ENCODE data around the gene LCE1B.

The LCE1B gene, protein sequence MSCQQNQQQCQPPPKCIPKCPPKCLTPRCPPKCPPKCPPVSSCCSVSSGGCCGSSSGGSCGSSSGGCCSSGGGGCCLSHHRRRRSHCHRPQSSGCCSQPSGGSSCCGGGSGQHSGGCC

DNA sequence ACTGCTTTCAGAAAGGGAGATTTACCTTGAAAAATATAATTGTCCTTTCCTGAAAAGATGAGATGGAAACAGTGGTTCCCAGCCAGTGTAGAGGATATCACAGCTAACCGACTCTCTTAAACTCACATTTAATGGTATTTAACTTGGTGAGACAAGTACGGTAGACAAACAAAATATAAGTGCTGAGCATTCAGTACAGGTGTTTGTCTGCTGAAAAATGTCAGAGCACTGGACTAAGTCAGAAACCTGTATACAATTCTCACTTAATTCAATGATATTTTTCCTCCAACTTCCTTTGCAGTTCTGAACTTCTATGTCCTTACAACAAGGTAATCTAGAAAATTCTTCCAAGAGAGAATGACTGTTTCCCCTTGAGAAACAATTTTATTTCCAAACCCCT is at the start of gene LCE1B:
LCE1B (plus strand) TSS at position 301 of the 400 bp plus-strand sequence. CDS start 476 bp downstream, outside the sequence.
- FAIRE-seq = no peak

GRCh38 chr1:152768847-152769533 is 42.8 kb upstream of the LCE1B start:
- no peak for FAIRE-seq

GRCh38 chr1:152770411-152770810 is 41.4 kb upstream of the LCE1B start:
- no peak for FAIRE-seq

DNA sequence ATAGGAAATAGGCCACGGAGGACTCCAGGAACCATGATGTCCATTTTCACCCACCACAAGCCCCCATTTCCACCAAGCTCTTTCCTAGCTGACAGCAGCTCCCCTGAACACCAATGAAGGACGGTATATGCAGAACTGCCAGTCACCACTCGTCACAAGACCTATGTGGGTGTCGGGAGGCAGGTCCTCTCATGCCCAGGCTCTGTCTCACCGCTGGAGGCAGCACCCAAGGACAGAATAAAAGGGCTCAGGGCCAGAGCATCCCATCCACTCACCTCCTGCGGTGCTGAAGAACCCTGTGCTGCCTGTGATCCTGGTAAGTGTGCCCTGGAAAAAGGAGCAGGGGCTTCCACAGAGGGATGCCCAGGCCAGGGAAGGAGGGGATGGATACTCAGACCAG is 36.9 kb upstream of the LCE1B start, which contains the start of gene LCE1F:
LCE1F (plus strand) TSS at position 266 of the 400 bp plus-strand sequence. CDS start 1,232 bp downstream, outside the sequence.
- FAIRE-seq = no peak

GRCh38 chr1:152776361-152776760 is 35.4 kb upstream of the LCE1B start:
- no peak for FAIRE-seq

- FAIRE-seq = no peak
Measured at GRCh38 chr1:152777510-152778137, 34.1 kb upstream of the LCE1B start.

GRCh38 chr1:152783095-152783494 is 28.7 kb upstream of the LCE1B start:
- no peak for FAIRE-seq

GRCh38 chr1:152786077-152786476 is 25.7 kb upstream of the LCE1B start, which contains the start of gene LCE1E:
TSS of gene LCE1E (plus strand) at chr1:152786257. CDS start at chr1:152787300, 1,043 bp downstream.
- no peak for FAIRE-seq

- FAIRE-seq = no peak
Measured at GRCh38 chr1:152795686-152796085, 16.1 kb upstream of the LCE1B start.

DNA sequence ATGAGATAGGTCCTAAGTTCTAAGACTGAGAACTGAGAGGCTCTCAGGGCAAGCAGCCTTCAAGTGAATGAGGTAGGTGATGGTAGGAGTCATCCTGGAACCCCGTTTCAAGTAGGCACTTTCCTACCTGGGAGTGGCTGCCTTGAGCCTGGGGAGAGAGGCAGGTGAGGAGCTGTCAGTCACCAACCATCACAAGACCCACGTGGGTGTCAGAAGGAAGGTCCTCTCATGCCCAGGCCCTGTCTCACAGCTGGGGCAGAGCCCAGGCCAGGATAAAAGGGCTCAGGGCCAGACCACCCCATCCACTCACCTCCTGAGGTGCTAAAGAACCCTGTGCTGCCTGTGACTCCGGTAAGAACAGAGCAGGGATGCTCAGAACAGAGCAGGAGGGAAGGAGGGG is 15.3 kb upstream of the LCE1B start, which contains the start of gene LCE1D:
LCE1D (plus strand) TSS at position 301 of the 400 bp plus-strand sequence. CDS start 1,074 bp downstream, outside the sequence.
- no peak for FAIRE-seq

DNA sequence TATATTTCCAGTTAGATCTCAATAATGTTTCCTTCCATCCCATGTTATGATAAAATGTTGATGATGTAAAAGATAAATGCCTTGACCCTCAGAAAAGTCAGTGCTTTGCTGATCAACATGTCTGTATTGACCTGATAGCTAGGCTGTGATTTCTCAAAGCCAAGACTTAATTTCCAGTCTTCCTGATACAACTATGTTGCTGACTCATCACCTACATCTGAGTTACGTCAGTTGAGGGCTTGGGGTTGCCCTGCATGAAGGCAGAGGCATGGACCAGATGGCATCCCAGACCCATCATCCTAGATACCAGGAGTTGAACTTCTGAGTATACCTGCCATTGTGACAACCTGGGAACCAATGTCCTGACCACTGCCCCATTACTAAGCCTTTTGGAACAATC is 10.4 kb upstream of the LCE1B start:
- no peak for FAIRE-seq

- FAIRE-seq = no peak
Measured at GRCh38 chr1:152806576-152806975, 5.2 kb upstream of the LCE1B start, which contains the start of gene LCE1C. TSS of gene LCE1C (minus strand) at chr1:152806651. CDS start at chr1:152805478, 1,173 bp downstream.

- no peak for FAIRE-seq
Measured at GRCh38 chr1:152811050-152811449, 721 bp upstream of the LCE1B start.

GRCh38 chr1:152817309-152817708 is 5.5 kb downstream of the LCE1B start:
- no peak for FAIRE-seq

DNA sequence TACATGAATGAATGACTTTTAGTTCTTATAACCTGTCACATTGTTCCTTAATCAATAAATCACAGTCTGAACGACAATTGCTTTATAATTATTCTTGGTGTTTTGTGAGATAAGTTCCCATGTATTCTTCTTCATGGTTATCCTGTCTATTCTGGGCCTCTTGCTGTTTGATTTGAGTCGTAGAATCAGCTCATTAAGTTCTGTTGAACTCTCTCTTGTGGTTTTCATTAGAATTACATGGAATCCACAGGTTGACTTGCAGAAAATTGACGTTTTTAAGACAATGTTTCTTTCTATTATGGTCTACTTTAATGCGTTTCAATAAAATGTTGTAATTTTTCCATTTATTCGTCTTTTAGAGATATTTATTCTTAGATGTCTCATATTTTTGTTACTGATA is 11.5 kb downstream of the LCE1B start:
- no peak for FAIRE-seq

GRCh38 chr1:152824964-152825363 is 13.2 kb downstream of the LCE1B start:
- no peak for FAIRE-seq

- FAIRE-seq = no peak
Measured at GRCh38 chr1:152827173-152827572, 15.4 kb downstream of the LCE1B start, which contains the start of gene LCE1A. TSS of gene LCE1A (plus strand) at chr1:152827473. CDS start at chr1:152827473, 0 bp downstream.

DNA sequence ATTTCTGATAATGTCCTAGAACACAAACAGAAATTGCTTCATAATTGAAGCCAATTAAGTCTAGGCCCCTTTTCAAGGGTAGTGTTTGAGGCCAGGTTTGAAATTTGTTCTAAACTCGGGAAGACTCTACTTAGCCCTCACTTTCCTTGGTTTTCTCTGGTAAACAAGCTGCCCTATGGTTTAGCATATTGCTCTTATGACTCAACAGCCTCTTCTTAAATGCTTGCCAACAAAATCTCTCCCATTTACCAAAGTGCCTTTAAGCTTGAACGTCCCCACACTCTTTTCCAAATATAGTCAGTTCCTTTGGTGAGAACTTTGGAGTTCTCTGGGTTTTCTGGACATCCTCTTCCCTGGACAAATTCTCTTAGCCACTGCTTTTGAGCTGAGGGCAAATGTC is 25.1 kb downstream of the LCE1B start:
- FAIRE-seq = no peak

GRCh38 chr1:152842556-152842955 is 30.8 kb downstream of the LCE1B start, which contains the start of gene LCE6A:
TSS of gene LCE6A (plus strand) at chr1:152842856. CDS start at chr1:152843521, 665 bp downstream.
- no peak for FAIRE-seq

DNA sequence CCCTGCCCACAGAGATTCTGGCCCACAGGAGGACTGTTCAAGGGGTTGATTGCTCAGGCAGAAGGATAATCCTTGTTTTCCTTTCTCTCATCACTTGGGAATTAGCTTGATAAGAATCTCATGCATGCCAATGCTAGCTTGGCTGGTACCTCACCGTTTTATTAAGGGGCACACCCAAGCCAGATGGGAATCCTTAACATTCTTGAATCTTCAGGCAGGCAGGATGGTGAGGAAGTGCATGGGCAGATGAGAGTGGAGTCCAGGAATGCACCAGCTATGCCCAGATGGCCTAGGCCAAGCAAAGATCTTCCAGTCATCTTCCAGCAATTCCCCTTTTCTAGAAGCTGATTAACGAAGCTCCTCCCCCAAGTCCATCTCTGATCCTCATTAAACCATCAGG is 43.9 kb downstream of the LCE1B start:
- no peak for FAIRE-seq

DNA sequence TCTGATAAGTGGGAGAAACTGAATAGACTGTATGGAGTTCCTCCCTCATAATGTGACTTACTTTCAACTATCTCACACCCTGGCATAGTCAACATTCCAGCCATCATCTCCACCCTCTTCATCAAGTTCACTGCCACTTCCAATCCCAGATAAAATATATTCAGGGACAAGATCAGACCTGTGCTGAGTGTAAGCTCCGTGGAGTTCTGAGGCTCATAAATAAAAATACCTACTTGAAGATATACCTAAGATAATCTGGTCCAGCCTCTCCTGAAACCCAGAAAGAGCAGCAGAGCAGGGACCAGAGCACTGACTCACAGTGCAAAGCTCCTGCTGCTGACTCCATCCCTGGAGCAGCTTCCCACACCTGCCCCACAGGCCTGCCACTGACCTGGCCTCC is 46.3 kb downstream of the LCE1B start:
- FAIRE-seq = no peak

GRCh38 chr1:152859696-152860095 is 47.9 kb downstream of the LCE1B start, which contains the start of gene LCE7A:
TSS of gene LCE7A (plus strand) at chr1:152859996. CDS start at chr1:152860698, 702 bp downstream.
- no peak for FAIRE-seq

GRCh38 chr1:152860129-152860528 is 48.4 kb downstream of the LCE1B start:
- no peak for FAIRE-seq
